Measurements from ENCODE around the gene ARL2BP.

GRCh38 chr16:57271867-57272495, 26.9 kb downstream of the ARL2BP start:
- no peak for TF ChIP-seq EZH2phosphoT487 (IDR thresholded peaks at IDR 0.05; ENCODE audit: insufficient read depth, low read depth)
- no peak for TF ChIP-seq EZH2 (IDR thresholded peaks at IDR 0.05; ENCODE audit: insufficient read depth, poor library complexity, severe bottlenecking)

All from GM23248 (cell line).